PC-3 (cell line): ENCODE data around the gene CLASP1. TPM values are rescaled to one million over a fixed set of nuclear protein-coding genes. Genes with fewer than 3 reads are reported as not detected.
A peak's percentile ranks its signal among the peaks of the same experiment; 100 is the strongest.
"Not testable (repeated sequence)": the region's sequence is repeated elsewhere in the genome, so short reads cannot be mapped to it uniquely, and the experiment has no call there.

Source experiments
- ATAC-seq: fragments of 200-7000 bp; cut with Tn5 transposase; 2 replicates; pipeline ENCODE4 v1.9.1; 2020; ENCODE audit warnings: mild to moderate bottlenecking, moderate library complexity
- BruUV-seq: library from RNA; stranded (reverse); fragments of 400-500 nt; replicated peaks from 2 replicates; lab custom pipeline; 2021; lab: Mats Ljungman, UMichigan
- CTCF ChIA-PET: fragments of 300-600 bp; sonication (Branson Sonifier 250); formaldehyde crosslinking; loops from one replicate; lab custom pipeline; 2022; ENCODE audit warnings: antibody characterized with exemption; lab: Charles Lee
- POLR2A ChIA-PET: fragments of 300-600 bp; sonication (Branson Sonifier 250); formaldehyde crosslinking; loops from one replicate; lab custom pipeline; 2022; ENCODE audit warnings: antibody characterized with exemption; ENCODE audit not compliant: unreplicated experiment; lab: Charles Lee
- DNase-seq: peaks from one replicate; pipeline ENCODE4 v3.0.0-alpha.2; 2015
- H2AFZ ChIP-seq: fragments of 300-600 bp; sonication (generic); 2 replicates; pipeline ENCODE4 v1.6.0; 2016; ENCODE audit warnings: antibody characterized with exemption, low read length
- H3F3A ChIP-seq: fragments of 300-600 bp; sonication (generic); one replicate; pipeline ENCODE4 v1.6.0; 2017; ENCODE audit warnings: antibody characterized with exemption, low read length, control low read depth, mild to moderate bottlenecking; ENCODE audit not compliant: unreplicated experiment
- H3K27ac ChIP-seq: fragments of 300-600 bp; sonication (generic); 2 replicates; pipeline ENCODE4 v1.5.1; 2016; ENCODE audit warnings: mild to moderate bottlenecking, low read length
- H3K27me3 ChIP-seq: fragments of 300-600 bp; sonication (generic); 2 replicates; pipeline ENCODE4 v1.6.1; 2016; ENCODE audit warnings: low read length, mixed read lengths
- H3K36me3 ChIP-seq: fragments of 300-600 bp; sonication (generic); 2 replicates; pipeline ENCODE4 v1.6.1; 2016; ENCODE audit warnings: low read depth, mixed run types, low read length, mixed read lengths
- H3K4me1 ChIP-seq: fragments of 300-600 bp; sonication (generic); 2 replicates; pipeline ENCODE4 v1.5.1; 2016; ENCODE audit warnings: low read length; ENCODE audit not compliant: insufficient read depth
- H3K4me2 ChIP-seq: fragments of 300-600 bp; sonication (generic); 2 replicates; pipeline ENCODE4 v1.6.0; 2016; ENCODE audit warnings: low read length
- H3K4me3 ChIP-seq: fragments of 300-600 bp; sonication (generic); 2 replicates; pipeline ENCODE4 v1.5.1; 2016; ENCODE audit warnings: mild to moderate bottlenecking, low read length, mixed read lengths
- H3K79me2 ChIP-seq: fragments of 300-600 bp; sonication (generic); 2 replicates; pipeline ENCODE4 v1.6.1; 2017; ENCODE audit warnings: low read length, mixed read lengths
- H3K9ac ChIP-seq: fragments of 300-600 bp; sonication (generic); 2 replicates; pipeline ENCODE4 v1.6.0; 2016; ENCODE audit warnings: mild to moderate bottlenecking, low read length
- H3K9me2 ChIP-seq: fragments of 300-600 bp; sonication (generic); replicated peaks from 2 replicates; pipeline ENCODE4 v1.6.1; 2016; ENCODE audit warnings: mixed run types, low read length, mixed read lengths
- H3K9me3 ChIP-seq: fragments of 300-600 bp; sonication (generic); 2 replicates; pipeline ENCODE4 v1.6.1; 2016; ENCODE audit warnings: low read length, mixed read lengths
- H4K20me1 ChIP-seq: fragments of 300-600 bp; sonication (generic); 2 replicates; pipeline ENCODE4 v1.6.1; 2016; ENCODE audit warnings: low read length, mixed read lengths
- CTCF ChIP-seq: fragments of 300-600 bp; sonication (generic); conservative IDR thresholded peaks from 2 replicates; pipeline ENCODE4 v1.5.1; 2017; ENCODE audit warnings: antibody characterized with exemption, low read depth, mild to moderate bottlenecking, low read length
- EZH2 ChIP-seq: fragments of 300-600 bp; sonication (generic); IDR thresholded peaks from one replicate; pipeline ENCODE4 v1.6.1; 2017; ENCODE audit warnings: antibody characterized with exemption, mild to moderate bottlenecking, low read length; ENCODE audit not compliant: unreplicated experiment
- EZH2phosphoT487 ChIP-seq: fragments of 300-600 bp; sonication (generic); IDR thresholded peaks from 2 replicates; pipeline ENCODE4 v1.6.1; 2018; ENCODE audit warnings: mild to moderate bottlenecking, antibody characterized with exemption, low read length, borderline replicate concordance
- intact Hi-C: fragments of 100-400 bp; cut with micrococcal nuclease; formaldehyde crosslinking; loops from 2 replicates; pipeline ENCODE4 v1.9.0; 2023
- total RNA-seq: library from RNA; depleted of rRNA; stranded (reverse); fragments of >200 nt; gene quantifications from 2 replicates; pipeline ENCODE4 v1.2.3, GENCODE V29; 2014

Gene CLASP1
- total RNA-seq, 1 experiment from 2014 or later, result 24.3 TPM

DNA sequence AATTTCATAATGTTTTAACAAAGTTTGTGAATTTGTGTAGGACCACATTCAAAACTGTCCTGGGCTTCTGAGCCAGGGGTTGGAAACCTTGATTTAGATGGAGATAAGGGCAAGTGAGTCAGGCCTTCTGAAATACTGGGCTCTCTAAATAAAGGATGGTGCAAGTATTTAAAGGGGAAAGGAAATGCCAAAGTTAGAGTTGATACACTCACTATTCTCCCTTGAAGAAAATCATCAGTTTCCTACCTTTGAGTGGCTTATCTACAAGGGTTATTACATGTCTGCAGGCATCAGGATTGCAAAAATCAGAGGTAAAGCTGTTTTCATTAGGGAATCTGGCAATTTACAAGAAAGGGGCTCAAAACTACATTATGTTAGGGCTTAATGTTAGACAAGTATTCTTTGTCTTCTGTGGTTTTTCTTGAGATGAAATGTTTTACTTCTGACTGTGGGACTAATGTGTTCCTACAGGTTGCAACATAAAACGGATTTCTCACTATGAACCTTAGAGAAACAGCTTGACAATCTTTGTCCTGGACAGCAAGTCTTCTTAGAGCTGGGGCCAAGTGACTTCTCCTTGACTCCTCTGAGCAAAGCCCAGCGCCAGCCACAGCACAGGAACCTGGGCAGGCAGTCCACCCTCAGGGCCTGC lies 87.5 kb downstream of the CLASP1 start:
- ChIA-PET CTCF (no interaction called here), POLR2A (no interaction called here)
- no peak for TF ChIP-seq CTCF
- TF ChIP-seq EZH2, result no peak
- TF ChIP-seq EZH2phosphoT487, result no peak
- Histone ChIP-seq H3K4me3 (no peak overlapping the region), H3K4me2 (no peak overlapping the region), H3K27me3 (no peaks in the 10 kb centered on the region), H4K20me1 (no peaks in the 10 kb centered on the region), H3K9ac (no peak overlapping the region), H3F3A (no peaks in the 10 kb centered on the region), H3K9me3 (no peaks in the 10 kb centered on the region), H3K27ac (no peak overlapping the region), H3K4me1 (0 out of 2 replicates have a peak, but pooled peaks cover 3% of the 10 kb centered on the region), H3K79me2 (peaks cover 70% of the 10 kb centered on the region), H3K9me2 (no peaks in the 10 kb centered on the region), H2AFZ (no peak overlapping the region), H3K36me3 (no peaks in the 10 kb centered on the region)
- BruUV-seq, result no TSS peak
- intact Hi-C loops, result no loop called here
- DNase-seq, result peak; percentile 26
- no peak for ATAC-seq

DNA sequence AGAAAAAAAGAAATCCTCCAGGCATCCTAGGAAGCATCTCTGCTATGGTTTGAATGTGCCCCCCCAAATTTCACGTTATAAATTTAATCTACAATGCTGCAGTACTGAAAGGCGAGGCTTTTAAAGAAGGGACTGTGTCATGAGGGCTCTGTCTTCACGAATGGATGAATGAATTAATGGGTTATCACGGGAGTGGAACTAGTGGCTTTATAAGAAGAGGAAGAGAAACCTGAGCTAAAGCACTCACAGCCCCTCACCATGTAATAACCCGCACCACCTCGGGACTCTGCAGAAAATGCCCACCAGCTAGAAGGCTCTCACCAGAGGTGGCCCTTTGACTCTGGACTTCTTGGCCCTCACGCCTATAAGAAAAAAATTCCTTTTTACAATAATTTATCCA lies 90.9 kb downstream of the CLASP1 start:
- Histone ChIP-seq H3K4me3 (no peak overlapping the region), H3K9me3 (no peaks in the 10 kb centered on the region), H3K4me1 (0 out of 2 replicates have a peak, but pooled peaks cover 3% of the 10 kb centered on the region), H3K9ac (no peak overlapping the region), H3K9me2 (no peaks in the 10 kb centered on the region), H3K27ac (no peak overlapping the region), H3K36me3 (no peaks in the 10 kb centered on the region), H2AFZ (no peak overlapping the region), H4K20me1 (no peaks in the 10 kb centered on the region), H3K4me2 (no peak overlapping the region), H3K27me3 (no peaks in the 10 kb centered on the region), H3F3A (no peaks in the 10 kb centered on the region), H3K79me2 (peaks cover 48% of the 10 kb centered on the region)
- no peak for DNase-seq
- TF ChIP-seq CTCF, result no peak
- intact Hi-C loops, result no loop called here
- ChIA-PET POLR2A (no interaction called here), CTCF (no interaction called here)
- BruUV-seq, result no TSS peak
- no peak for ATAC-seq

- no peaks in the 10 kb centered on the region for H4K20me1 ChIP-seq
- H3K4me2 ChIP-seq, result no peak overlapping the region
- no peaks in the 10 kb centered on the region for H3K27me3 ChIP-seq
- no peak overlapping the region for H3K4me3 ChIP-seq
- no peak for ATAC-seq
- intact Hi-C loops, result no loop called here
- H3K9me3 ChIP-seq, result no peaks in the 10 kb centered on the region
- no peak for DNase-seq
- H3F3A ChIP-seq, result no peaks in the 10 kb centered on the region
- no peak overlapping the region for H2AFZ ChIP-seq
- H3K4me1 ChIP-seq, result no peaks in the 10 kb centered on the region
- no peak for TF ChIP-seq EZH2
- no peak for TF ChIP-seq CTCF
- no peak for TF ChIP-seq EZH2phosphoT487
- H3K36me3 ChIP-seq, result no peaks in the 10 kb centered on the region
- POLR2A ChIA-PET, result no interaction called here
- no TSS peak for BruUV-seq
- CTCF ChIA-PET, result no interaction called here
- H3K27ac ChIP-seq, result no peak overlapping the region
- peaks cover 49% of the 10 kb centered on the region for H3K79me2 ChIP-seq
- no peak overlapping the region for H3K9ac ChIP-seq
- no peaks in the 10 kb centered on the region for H3K9me2 ChIP-seq
These were observed 94.3 kb downstream of the CLASP1 start for GRCh38 chr2:121555008-121555407.

GRCh38 chr2:121552477-121553180 lies 96.6 kb downstream of the CLASP1 start:
- H2AFZ ChIP-seq, BruUV-seq, H3K9me2 ChIP-seq, H3K4me2 ChIP-seq, intact Hi-C loops, H3K9me3 ChIP-seq, H3K36me3 ChIP-seq, H3K27ac ChIP-seq, POLR2A ChIA-PET, H3F3A ChIP-seq, ATAC-seq, CTCF ChIA-PET, DNase-seq, H3K4me1 ChIP-seq, H4K20me1 ChIP-seq, H3K4me3 ChIP-seq, H3K27me3 ChIP-seq, H3K9ac ChIP-seq: not testable (repeated sequence)
- H3K79me2 ChIP-seq, result peaks cover 61% of the 10 kb centered on the region
